Measurements from ENCODE around the gene PRR13. TPM values are rescaled to one million over a fixed set of nuclear protein-coding genes. Genes with fewer than 3 reads are reported as not detected.

The PRR13 gene
- total RNA-seq, 1 donor from 2014 or later: 132 TPM

- no peak overlapping the region for H3K4me3 ChIP-seq (ENCODE audit: low read depth, low read length)
- no peak for TF ChIP-seq CTCF (conservative IDR thresholded peaks at IDR 0.05; ENCODE audit: low read depth, low read length)
- no peak for DNase-seq (ENCODE audit: low read depth)
These were observed 19.5 kb downstream of the PRR13 start for GRCh38 chr12:53461059-53461458.

GRCh38 chr12:53461591-53461990 is 20.1 kb downstream of the PRR13 start:
- DNase-seq (ENCODE audit: low read depth): no peak
- no peak overlapping the region for H3K4me3 ChIP-seq (ENCODE audit: low read depth, low read length)
- TF ChIP-seq CTCF (conservative IDR thresholded peaks at IDR 0.05; ENCODE audit: low read depth, low read length): no peak

- TF ChIP-seq CTCF (conservative IDR thresholded peaks at IDR 0.05; ENCODE audit: low read depth, low read length): no peak
- no peak for DNase-seq (ENCODE audit: low read depth)
- no peak overlapping the region for H3K4me3 ChIP-seq (ENCODE audit: low read depth, low read length)
These were observed 21.4 kb downstream of the PRR13 start for GRCh38 chr12:53462935-53463334.

DNA sequence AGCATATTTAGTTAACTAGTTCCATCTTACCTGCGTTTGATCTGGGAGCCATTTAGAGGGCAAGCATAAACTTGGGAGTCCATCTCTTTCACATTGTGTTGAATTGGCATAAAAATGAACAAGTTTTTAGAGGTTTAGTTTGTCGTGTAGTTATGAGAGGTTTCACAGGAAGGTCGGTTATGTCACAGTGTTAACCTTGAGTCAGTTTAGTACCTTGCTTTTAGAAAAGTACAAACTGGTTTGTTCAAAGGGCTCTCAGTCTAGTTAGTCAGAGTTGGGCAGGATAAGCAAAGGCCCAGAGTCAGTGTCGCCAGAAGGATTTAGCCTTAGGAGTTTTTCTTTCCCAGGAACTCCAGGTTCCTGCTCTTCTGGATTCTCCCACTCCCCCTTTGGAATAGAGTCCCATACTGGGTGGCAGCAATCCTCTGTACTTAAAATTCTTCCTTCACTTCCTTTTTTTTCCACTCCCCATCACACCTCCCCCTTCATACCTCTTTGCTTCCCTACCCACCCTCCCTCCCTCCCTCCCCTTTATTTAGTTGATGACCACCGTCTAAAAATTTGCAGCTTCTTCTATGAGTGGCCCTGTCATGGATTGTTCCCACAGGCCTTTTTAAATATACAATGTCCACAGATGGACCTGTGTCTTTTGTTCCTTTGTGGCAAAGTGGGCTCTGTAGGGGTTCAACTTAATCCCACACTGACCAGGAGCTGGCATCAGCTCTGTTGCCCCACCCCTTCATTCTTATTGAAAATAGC is 22.4 kb downstream of the PRR13 start:
- no peak for DNase-seq (ENCODE audit: low read depth)
- H3K4me3 ChIP-seq (ENCODE audit: low read depth, low read length): no peak overlapping the region
- no peak for TF ChIP-seq CTCF (conservative IDR thresholded peaks at IDR 0.05; ENCODE audit: low read depth, low read length)

DNA sequence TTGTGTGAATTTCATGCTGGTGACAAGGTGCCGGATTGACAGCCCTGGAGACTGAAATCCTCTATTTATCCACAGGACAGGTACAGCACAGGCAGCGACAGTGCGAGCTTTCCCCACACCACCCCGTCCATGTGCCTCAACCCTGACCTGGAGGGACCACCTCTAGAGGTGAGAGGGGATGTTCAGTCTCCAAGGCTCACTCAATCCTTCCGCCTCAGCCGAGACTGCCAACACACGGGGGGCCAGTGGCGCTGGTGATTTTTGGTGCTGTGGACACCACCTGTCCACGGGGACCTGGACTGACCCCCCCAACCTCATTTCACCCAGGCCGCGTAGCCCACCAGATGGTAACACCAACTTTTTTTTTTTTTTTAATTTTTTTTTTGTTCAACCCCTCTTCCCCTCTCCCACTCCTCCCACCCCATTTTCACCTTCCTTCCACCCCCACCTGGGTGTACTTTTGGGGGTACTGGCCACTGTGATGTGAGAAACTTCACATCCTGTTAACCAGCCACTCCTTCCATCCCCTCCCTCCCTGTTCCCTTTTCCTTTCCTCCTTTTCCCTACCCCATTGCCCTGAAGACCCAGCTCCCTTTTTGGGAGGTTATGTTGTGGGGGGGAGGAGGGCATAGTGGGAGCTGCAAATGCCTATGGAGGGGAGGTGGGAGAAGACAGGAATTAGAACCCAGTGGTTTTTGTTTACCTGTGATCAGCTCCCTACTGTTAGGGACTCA is 23.3 kb downstream of the PRR13 start:
- H3K4me3 ChIP-seq (ENCODE audit: low read depth, low read length): no peak overlapping the region
- no peak for TF ChIP-seq CTCF (conservative IDR thresholded peaks at IDR 0.05; ENCODE audit: low read depth, low read length)
- no peak for DNase-seq (ENCODE audit: low read depth)

GRCh38 chr12:53465679-53466078 is 24.1 kb downstream of the PRR13 start:
- no peak for DNase-seq (ENCODE audit: low read depth)
- no peak overlapping the region for H3K4me3 ChIP-seq (ENCODE audit: low read depth, low read length)
- TF ChIP-seq CTCF (conservative IDR thresholded peaks at IDR 0.05; ENCODE audit: low read depth, low read length): no peak
